ENCODE results near the gene RUNX2. TPM values are rescaled to one million over a fixed set of nuclear protein-coding genes. Genes with fewer than 3 reads are reported as not detected.

RUNX2 gene
- total RNA-seq, 2 experiments from 2014 or later, result 33.4 to 34.9 TPM

GRCh38 chr6:45382391-45382790, 54.3 kb downstream of the RUNX2 start:
- H3K36me3 Mint-ChIP-seq, result no peaks in the 10 kb centered on the region
- no peak overlapping the region for H3K27ac Mint-ChIP-seq
- no peaks in the 10 kb centered on the region for H3K27me3 Mint-ChIP-seq
- CTCF ChIA-PET, result interaction anchor here (0.8 kb wide), 1 partner anchor 540 kb away, joined by 3 read pairs; no protein-coding TSS in a partner anchor
- intact Hi-C loops (cut with micrococcal nuclease), result no loop called here
- no peaks in the 10 kb centered on the region for H3K9me3 Mint-ChIP-seq
- peaks cover 7% of the 10 kb centered on the region for H3K4me1 Mint-ChIP-seq (ENCODE audit: low read depth)
- H3K4me3 Mint-ChIP-seq, result no peak overlapping the region
- DNase-seq, result no peak
- POLR2A ChIA-PET, result no interaction called here

GRCh38 chr6:45386501-45386900, 58.4 kb downstream of the RUNX2 start:
- Mint-ChIP-seq H3K4me1 (ENCODE audit: low read depth) (no peaks in the 10 kb centered on the region), H3K4me3 (no peak overlapping the region), H3K27me3 (no peaks in the 10 kb centered on the region), H3K36me3 (peaks cover under 1% of the 10 kb centered on the region), H3K9me3 (peaks cover 3% of the 10 kb centered on the region), H3K27ac (no peak overlapping the region)
- no peak for DNase-seq
- ChIA-PET POLR2A (no interaction called here), CTCF (no interaction called here)
- intact Hi-C loops (cut with micrococcal nuclease), result no loop called here

GRCh38 chr6:45387236-45387635, 59.1 kb downstream of the RUNX2 start:
- H3K36me3 Mint-ChIP-seq, result peaks cover 3% of the 10 kb centered on the region
- POLR2A ChIA-PET, result no interaction called here

GRCh38 chr6:45388328-45388727, 60.2 kb downstream of the RUNX2 start:
- no peak overlapping the region for H3K27ac Mint-ChIP-seq
- H3K4me1 Mint-ChIP-seq (ENCODE audit: low read depth), result no peaks in the 10 kb centered on the region
- no peaks in the 10 kb centered on the region for H3K27me3 Mint-ChIP-seq
- DNase-seq, result no peak
- ChIA-PET CTCF (no interaction called here), POLR2A (no interaction called here)
- H3K4me3 Mint-ChIP-seq, result no peak overlapping the region
- intact Hi-C loops (cut with micrococcal nuclease), result no loop called here
- H3K36me3 Mint-ChIP-seq, result peaks cover 4% of the 10 kb centered on the region
- H3K9me3 Mint-ChIP-seq, result peaks cover 11% of the 10 kb centered on the region

More at GRCh38 chr6:45387236-45387635, 59.1 kb downstream of the RUNX2 start:
- no peak overlapping the region for H3K4me3 Mint-ChIP-seq
- H3K4me1 Mint-ChIP-seq (ENCODE audit: low read depth), result no peaks in the 10 kb centered on the region
- H3K27me3 Mint-ChIP-seq, result no peaks in the 10 kb centered on the region
- peaks cover 5% of the 10 kb centered on the region for H3K9me3 Mint-ChIP-seq
- no peak overlapping the region for H3K27ac Mint-ChIP-seq
- intact Hi-C loops (cut with micrococcal nuclease), result no loop called here
- DNase-seq, result no peak
- CTCF ChIA-PET, result no interaction called here

GRCh38 chr6:45394586-45395095, 66.5 kb downstream of the RUNX2 start:
- DNase-seq, result no peak
- CTCF ChIA-PET, result interaction anchor here (1.0 kb wide), 1 partner anchor 739 kb away, joined by 3 read pairs; no protein-coding TSS in a partner anchor
- Mint-ChIP-seq H3K36me3 (peaks cover 8% of the 10 kb centered on the region), H3K4me3 (no peak overlapping the region), H3K27me3 (no peaks in the 10 kb centered on the region), H3K27ac (no peak overlapping the region), H3K9me3 (peaks cover 14% of the 10 kb centered on the region), H3K4me1 (ENCODE audit: low read depth) (peaks cover 6% of the 10 kb centered on the region)
- intact Hi-C loops (cut with micrococcal nuclease), result no loop called here
- POLR2A ChIA-PET, result no interaction called here

GRCh38 chr6:45398075-45398813, 70.1 kb downstream of the RUNX2 start:
- peaks cover 3% of the 10 kb centered on the region for H3K9me3 Mint-ChIP-seq
- no peak overlapping the region for H3K27ac Mint-ChIP-seq
- intact Hi-C loops (cut with micrococcal nuclease), result no loop called here
- DNase-seq, result no peak
- no peak overlapping the region for H3K4me3 Mint-ChIP-seq
- H3K4me1 Mint-ChIP-seq (ENCODE audit: low read depth), result peaks cover 6% of the 10 kb centered on the region
- POLR2A ChIA-PET, result interaction anchor here (0.6 to 0.9 kb wide), 2 partner anchors 20 to 89 kb away, joined by 3 to 4 read pairs; partner anchors contain the start of gene SUPT3H
- CTCF ChIA-PET, result interaction anchor here (1.0 to 2.1 kb wide), 4 partner anchors 21 to 768 kb away, joined by 3 to 7 read pairs (median 4); partner anchors contain the start of gene SUPT3H
- H3K36me3 Mint-ChIP-seq, result peaks cover 4% of the 10 kb centered on the region
- H3K27me3 Mint-ChIP-seq, result peaks cover 3% of the 10 kb centered on the region

- peaks cover 6% of the 10 kb centered on the region for H3K4me1 Mint-ChIP-seq (ENCODE audit: low read depth)
- DNase-seq, result no peak
- POLR2A ChIA-PET, result no interaction called here
- H3K36me3 Mint-ChIP-seq, result no peaks in the 10 kb centered on the region
- intact Hi-C loops (cut with micrococcal nuclease), result no loop called here
- no peaks in the 10 kb centered on the region for H3K9me3 Mint-ChIP-seq
- CTCF ChIA-PET, result no interaction called here
- peaks cover 3% of the 10 kb centered on the region for H3K27me3 Mint-ChIP-seq
- H3K4me3 Mint-ChIP-seq, result no peak overlapping the region
- H3K27ac Mint-ChIP-seq, result no peak overlapping the region
These were observed 71.9 kb downstream of the RUNX2 start for GRCh38 chr6:45400021-45400420.

GRCh38 chr6:45411959-45412358, 83.8 kb downstream of the RUNX2 start:
- H3K27me3 Mint-ChIP-seq, result peaks cover 2% of the 10 kb centered on the region
- no peak overlapping the region for H3K4me3 Mint-ChIP-seq
- intact Hi-C loops (cut with micrococcal nuclease), result loop anchor here (10.0 kb wide), 1 partner anchor 937 kb away; no protein-coding TSS in a partner anchor
- no peak overlapping the region for H3K27ac Mint-ChIP-seq
- POLR2A ChIA-PET, result interaction anchor here (0.6 kb wide), 1 partner anchor 167 kb away, joined by 3 read pairs; no protein-coding TSS in a partner anchor
- no peak for DNase-seq
- peaks cover 2% of the 10 kb centered on the region for H3K36me3 Mint-ChIP-seq
- CTCF ChIA-PET, result no interaction called here
- H3K9me3 Mint-ChIP-seq, result no peaks in the 10 kb centered on the region
- H3K4me1 Mint-ChIP-seq (ENCODE audit: low read depth), result peaks cover 27% of the 10 kb centered on the region

GRCh38 chr6:45415315-45415714, 87.2 kb downstream of the RUNX2 start:
- no peaks in the 10 kb centered on the region for H3K36me3 Mint-ChIP-seq
- peaks cover 2% of the 10 kb centered on the region for H3K27me3 Mint-ChIP-seq
- H3K4me1 Mint-ChIP-seq (ENCODE audit: low read depth), result peaks cover 38% of the 10 kb centered on the region
- no peak for DNase-seq
- H3K4me3 Mint-ChIP-seq, result no peak overlapping the region
- H3K9me3 Mint-ChIP-seq, result no peaks in the 10 kb centered on the region
- H3K27ac Mint-ChIP-seq, result no peak overlapping the region
- ChIA-PET POLR2A (no interaction called here), CTCF (interaction anchor here (1.2 to 2.3 kb wide), 2 partner anchors 785 to 940 kb away, joined by 3 to 7 read pairs; no protein-coding TSS in a partner anchor)
- intact Hi-C loops (cut with micrococcal nuclease), result loop anchor here (5.0 to 10.0 kb wide), 3 partner anchors 253 to 941 kb away; no protein-coding TSS in a partner anchor

GRCh38 chr6:45415788-45416518, 87.8 kb downstream of the RUNX2 start:
- peaks cover 43% of the 10 kb centered on the region for H3K4me1 Mint-ChIP-seq (ENCODE audit: low read depth)
- POLR2A ChIA-PET, result no interaction called here
- DNase-seq, result no peak
- H3K4me3 Mint-ChIP-seq, result no peak overlapping the region
- CTCF ChIA-PET, result interaction anchor here (0.9 to 3.0 kb wide), 4 partner anchors 760 to 941 kb away, joined by 3 to 11 read pairs (median 5); no protein-coding TSS in a partner anchor
- H3K27ac Mint-ChIP-seq, result peak overlapping the region; percentile 49
- H3K36me3 Mint-ChIP-seq, result peaks cover 3% of the 10 kb centered on the region
- H3K9me3 Mint-ChIP-seq, result no peaks in the 10 kb centered on the region
- H3K27me3 Mint-ChIP-seq, result peaks cover 2% of the 10 kb centered on the region
- intact Hi-C loops (cut with micrococcal nuclease), result loop anchor here (5.0 to 10.0 kb wide), 3 partner anchors 254 to 941 kb away; no protein-coding TSS in a partner anchor

GRCh38 chr6:45416700-45417099, 88.6 kb downstream of the RUNX2 start:
- H3K4me1 Mint-ChIP-seq (ENCODE audit: low read depth), result peaks cover 46% of the 10 kb centered on the region
- DNase-seq, result no peak
- H3K27me3 Mint-ChIP-seq, result peaks cover 2% of the 10 kb centered on the region
- no peak overlapping the region for H3K27ac Mint-ChIP-seq
- intact Hi-C loops (cut with micrococcal nuclease), result loop anchor here (5.0 to 10.0 kb wide), 3 partner anchors 254 to 942 kb away; no protein-coding TSS in a partner anchor
- H3K4me3 Mint-ChIP-seq, result no peak overlapping the region
- peaks cover 8% of the 10 kb centered on the region for H3K36me3 Mint-ChIP-seq
- ChIA-PET POLR2A (no interaction called here), CTCF (interaction anchor here (0.9 to 3.0 kb wide), 5 partner anchors 298 to 941 kb away, joined by 3 to 11 read pairs (median 3); no protein-coding TSS in a partner anchor)
- H3K9me3 Mint-ChIP-seq, result no peaks in the 10 kb centered on the region

GRCh38 chr6:45417436-45417835, 89.3 kb downstream of the RUNX2 start:
- intact Hi-C loops (cut with micrococcal nuclease), result loop anchor here (5.0 to 10.0 kb wide), 3 partner anchors 255 to 943 kb away; no protein-coding TSS in a partner anchor
- Mint-ChIP-seq H3K36me3 (peaks cover 13% of the 10 kb centered on the region), H3K9me3 (no peaks in the 10 kb centered on the region), H3K4me1 (ENCODE audit: low read depth) (peaks cover 46% of the 10 kb centered on the region), H3K4me3 (no peak overlapping the region), H3K27me3 (peaks cover 2% of the 10 kb centered on the region), H3K27ac (no peak overlapping the region)
- POLR2A ChIA-PET, result no interaction called here
- CTCF ChIA-PET, result interaction anchor here (1.0 to 3.5 kb wide), 6 partner anchors 39 to 942 kb away, joined by 3 to 16 read pairs (median 6); partner anchors contain the start of gene SUPT3H
- DNase-seq, result no peak
